Activated T-cell treated with anti-CD3 and anti-CD28 coated beads, Interleukin-2, amount 50 U/mL, for 48 hours (primary cell): Measurements from ENCODE around the gene FOXO6.

Experiments
- DNase-seq, 2 experiments: peaks; one replicate each; pipeline ENCODE4 v3.0.0-alpha.2; 2020

FOXO6 gene

GRCh38 chr1:41386196-41386663, 25.0 kb downstream of the FOXO6 start:
- no peak for DNase-seq

GRCh38 chr1:41387667-41388091, 26.4 kb downstream of the FOXO6 start:
- no peak for DNase-seq

- DNase-seq, result no peak
Measured at GRCh38 chr1:41388510-41388909, 27.3 kb downstream of the FOXO6 start.

- DNase-seq, result no peak
Measured at GRCh38 chr1:41389009-41389408, 27.8 kb downstream of the FOXO6 start.

- no peak for DNase-seq
Measured at GRCh38 chr1:41390166-41390565, 28.9 kb downstream of the FOXO6 start.

GRCh38 chr1:41390573-41390972, 29.3 kb downstream of the FOXO6 start:
- DNase-seq, result no peak

- DNase-seq, result no peak
Measured at GRCh38 chr1:41391834-41392527, 30.7 kb downstream of the FOXO6 start.

- DNase-seq, result no peak
Measured at GRCh38 chr1:41392528-41392924, 31.3 kb downstream of the FOXO6 start.

- DNase-seq, result no peak
Measured at GRCh38 chr1:41393716-41394368, 32.6 kb downstream of the FOXO6 start.

- no peak for DNase-seq
Measured at GRCh38 chr1:41394369-41394744, 33.1 kb downstream of the FOXO6 start.

- DNase-seq, result no peak
Measured at GRCh38 chr1:41394959-41395956, 34.0 kb downstream of the FOXO6 start.

- DNase-seq, result no peak
Measured at GRCh38 chr1:41396084-41396483, 34.9 kb downstream of the FOXO6 start.

- DNase-seq, result no peak
Measured at GRCh38 chr1:41397020-41397419, 35.8 kb downstream of the FOXO6 start.

GRCh38 chr1:41397753-41398330, 36.6 kb downstream of the FOXO6 start:
- DNase-seq, result no peak

- no peak for DNase-seq
Measured at GRCh38 chr1:41399145-41399795, 38.0 kb downstream of the FOXO6 start.

GRCh38 chr1:41400225-41400624, 39.0 kb downstream of the FOXO6 start:
- DNase-seq, result no peak

- DNase-seq, result no peak
Measured at GRCh38 chr1:41401899-41402298, 40.7 kb downstream of the FOXO6 start.

GRCh38 chr1:41404308-41404761, 43.1 kb downstream of the FOXO6 start:
- DNase-seq, result peak; percentile 26 to 46

- DNase-seq, result no peak
Measured at GRCh38 chr1:41407664-41408252, 46.5 kb downstream of the FOXO6 start.

- DNase-seq, result no peak
Measured at GRCh38 chr1:41408691-41409090, 47.5 kb downstream of the FOXO6 start.

GRCh38 chr1:41409825-41410224, 48.6 kb downstream of the FOXO6 start:
- no peak for DNase-seq

GRCh38 chr1:41410462-41410861, 49.2 kb downstream of the FOXO6 start:
- no peak for DNase-seq
